Sigmoid colon (tissue), 7 donors: ENCODE data around the gene CD9. TPM values are rescaled to one million over a fixed set of nuclear protein-coding genes. Genes with fewer than 3 reads are reported as not detected.

ENCODE experiments used
- DNase-seq: peaks from one replicate; pipeline ENCODE4 v3.0.0-alpha.2; 2019
- H3K27ac ChIP-seq, 4 donors: fragments of 200-600 bp; sonication (generic); one replicate each; pipeline ENCODE4 v1.5.1; 2016 to 2019; ENCODE audit warnings: mild to moderate bottlenecking in 1 of 4
- H3K27me3 ChIP-seq, 3 donors: fragments of 200-600 bp; sonication (generic); one replicate each; pipeline ENCODE4 v1.5.1; 2019; ENCODE audit warnings: mild to moderate bottlenecking in 1 of 3
- H3K36me3 ChIP-seq, 4 donors: fragments of 200-600 bp; sonication (generic); one replicate each; pipeline ENCODE4 v1.5.1; 2016 to 2019
- H3K4me1 ChIP-seq, 4 donors: fragments of 200-600 bp; sonication (generic); one replicate each; pipeline ENCODE4 v1.5.1; 2017 to 2019
- H3K4me3 ChIP-seq, 4 donors: fragments of 200-600 bp; sonication (generic); one replicate each; pipeline ENCODE4 v1.5.1; 2017 to 2019; ENCODE audit warnings: mild to moderate bottlenecking in 2 of 4, moderate library complexity in 1 of 4
- H3K9me3 ChIP-seq, 4 donors: fragments of 200-600 bp in 3 of 4; sonication (generic) in 3 of 4; one replicate each; pipeline versions ENCODE4 v1.5.1 to v1.6.1; 2013 to 2019
- EP300 ChIP-seq, 4 donors: sonication (generic); formaldehyde crosslinking; IDR thresholded peaks; one replicate each; pipeline ENCODE4 v1.6.1; 2017; ENCODE audit warnings: antibody characterized with exemption in 4 of 4
- POLR2A ChIP-seq, 2 donors: fragments of 450-650 bp; IDR thresholded peaks; one replicate each; pipeline ENCODE4 v1.6.1; 2016; ENCODE audit warnings: antibody characterized with exemption in 2 of 2, mild to moderate bottlenecking in 2 of 2, moderate library complexity in 2 of 2
- POLR2AphosphoS5 ChIP-seq, 4 donors: sonication (generic); formaldehyde crosslinking; IDR thresholded peaks; one replicate each; pipeline ENCODE4 v1.6.1; 2017; ENCODE audit warnings: antibody characterized with exemption in 4 of 4
- WGBS, 2 donors: extraction: QIAGEN DNeasy Blood & Tissue Kit; methylation state at CpG; one replicate each; pipeline ENCODE4 v1.1.7; 2013; 5-methylcytosine and 5-hydroxymethylcytosine counted together
- intact Hi-C: fragments of 100-400 bp; cut with DNase I; formaldehyde crosslinking; loops from one replicate; pipeline ENCODE4 v1.15.1; 2023
- polyA plus RNA-seq, 3 donors: library from polyadenylated mRNA; stranded (reverse); fragments of 200-250 nt; gene quantifications; one replicate each; pipeline ENCODE4 v1.2.3, GENCODE V29; 2013
- total RNA-seq, 4 donors: library from RNA; depleted of rRNA; stranded (reverse); fragments of >200 nt; gene quantifications; one replicate each; pipeline ENCODE4 v1.1.0, GENCODE V29; 2016
- TF ChIP-seq, protein P1 (sequence below), 4 experiments: fragments of 450-650 bp in 3 of 4; fragments of 200-600 bp in 1 of 4; IDR thresholded peaks; one replicate each; pipeline ENCODE4 v1.5.1; 2016 to 2019; ENCODE audit warnings: antibody characterized with exemption in 4 of 4, mild to moderate bottlenecking in 3 of 4, moderate library complexity in 2 of 4
- donor health status: healthy with polysubstance abuse.
- donor health status: Bipolar disorder and iron deficiency.
- donor health status: healthy.

The CD9 gene
- total and polyA plus RNA-seq, 7 donors = 180 to 548 (median 335) TPM

- peaks cover 0 to 8% (median 0%) of the 10 kb centered on the region in 4 donors for H3K36me3 ChIP-seq
- no peaks in the 10 kb centered on the region for H3K9me3 ChIP-seq
- DNase-seq = peak; percentile 93
- peak overlapping the region; percentile 95 to 100 (median 98) for H3K27ac ChIP-seq
- intact Hi-C loops = no loop called here
- peaks cover 0 to 89% (median 88%) of the 10 kb centered on the region in 4 donors for H3K4me1 ChIP-seq
- no peaks in the 10 kb centered on the region for H3K27me3 ChIP-seq
- TF ChIP-seq POLR2AphosphoS5 (IDR thresholded peaks at IDR 0.05) = peak; percentile 9 to 61 (median 34)
- TF ChIP-seq, protein P1, sequence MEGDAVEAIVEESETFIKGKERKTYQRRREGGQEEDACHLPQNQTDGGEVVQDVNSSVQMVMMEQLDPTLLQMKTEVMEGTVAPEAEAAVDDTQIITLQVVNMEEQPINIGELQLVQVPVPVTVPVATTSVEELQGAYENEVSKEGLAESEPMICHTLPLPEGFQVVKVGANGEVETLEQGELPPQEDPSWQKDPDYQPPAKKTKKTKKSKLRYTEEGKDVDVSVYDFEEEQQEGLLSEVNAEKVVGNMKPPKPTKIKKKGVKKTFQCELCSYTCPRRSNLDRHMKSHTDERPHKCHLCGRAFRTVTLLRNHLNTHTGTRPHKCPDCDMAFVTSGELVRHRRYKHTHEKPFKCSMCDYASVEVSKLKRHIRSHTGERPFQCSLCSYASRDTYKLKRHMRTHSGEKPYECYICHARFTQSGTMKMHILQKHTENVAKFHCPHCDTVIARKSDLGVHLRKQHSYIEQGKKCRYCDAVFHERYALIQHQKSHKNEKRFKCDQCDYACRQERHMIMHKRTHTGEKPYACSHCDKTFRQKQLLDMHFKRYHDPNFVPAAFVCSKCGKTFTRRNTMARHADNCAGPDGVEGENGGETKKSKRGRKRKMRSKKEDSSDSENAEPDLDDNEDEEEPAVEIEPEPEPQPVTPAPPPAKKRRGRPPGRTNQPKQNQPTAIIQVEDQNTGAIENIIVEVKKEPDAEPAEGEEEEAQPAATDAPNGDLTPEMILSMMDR (IDR thresholded peaks at IDR 0.05) = no peak
- WGBS, 2 donors = 20 to 32% methylated on average over 8 of the region's 8 CpGs
- peak overlapping the region in 3 of 4 donors; percentile 3 to 16 (median 10) for H3K4me3 ChIP-seq
Observed at GRCh38 chr12:6205144-6205539, 4.9 kb downstream of the CD9 start.

DNA sequence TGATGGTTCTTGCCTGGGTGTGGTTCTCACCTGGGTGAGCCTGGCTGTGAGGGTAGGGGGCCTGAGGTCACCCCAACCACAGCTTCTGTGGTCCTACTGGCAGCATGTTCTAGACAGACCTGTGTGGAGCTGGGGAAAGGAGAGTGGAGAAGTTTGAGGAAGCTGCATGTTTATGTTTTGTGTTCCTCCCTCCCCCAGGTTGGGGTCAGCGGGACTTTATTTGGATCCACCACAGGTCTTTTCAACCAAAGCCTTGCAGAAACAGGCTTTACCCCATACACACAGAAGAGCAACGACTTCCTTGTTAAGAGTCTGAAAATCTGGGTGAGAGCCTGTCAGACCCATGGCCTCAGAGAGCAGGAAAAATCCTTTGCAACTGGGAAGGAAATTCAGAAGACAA, 5.6 kb downstream of the CD9 start:
- TF ChIP-seq, protein P1 (IDR thresholded peaks at IDR 0.05) = no peak
- TF ChIP-seq POLR2A (IDR thresholded peaks at IDR 0.05) = no peak
- no peak for TF ChIP-seq EP300 (IDR thresholded peaks at IDR 0.05)
- no peak for TF ChIP-seq POLR2AphosphoS5 (IDR thresholded peaks at IDR 0.05)
- Histone ChIP-seq H3K36me3 (peaks cover 0 to 8% (median 0%) of the 10 kb centered on the region in 4 donors), H3K27me3 (no peaks in the 10 kb centered on the region), H3K4me3 (no peak overlapping the region), H3K27ac (peak overlapping the region; percentile 95 to 100 (median 98)), H3K9me3 (no peaks in the 10 kb centered on the region), H3K4me1 (peaks cover 0 to 96% (median 94%) of the 10 kb centered on the region in 4 donors)
- intact Hi-C loops = no loop called here
- WGBS, 2 donors = 34 to 44% methylated on average over 2 of the region's 2 CpGs
- no peak for DNase-seq

DNA sequence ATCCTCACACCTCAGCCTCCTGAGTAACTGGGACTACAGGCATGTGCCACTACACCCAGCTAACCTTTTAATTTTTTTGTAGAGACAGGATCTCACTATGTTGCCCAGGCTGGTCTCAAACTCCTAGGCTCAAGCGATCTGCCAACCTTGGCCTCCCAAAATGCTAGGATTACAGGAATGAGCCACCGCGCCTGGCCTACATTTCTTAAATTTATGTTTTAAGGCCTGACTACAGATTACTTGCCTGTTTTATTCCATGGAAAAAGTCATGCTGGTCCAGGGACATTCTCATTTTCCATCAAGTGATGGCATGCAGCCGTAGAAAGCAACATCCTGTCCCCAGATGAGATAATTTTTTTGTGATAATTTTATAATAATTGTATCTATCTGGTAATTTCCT, 6.1 kb downstream of the CD9 start:
- DNase-seq = no peak
- Histone ChIP-seq H3K4me1 (peaks cover 0 to 100% (median 99%) of the 10 kb centered on the region in 4 donors), H3K36me3 (peaks cover 0 to 8% (median 0%) of the 10 kb centered on the region in 4 donors), H3K4me3 (no peak overlapping the region), H3K27me3 (no peaks in the 10 kb centered on the region), H3K27ac (peak overlapping the region; percentile 95 to 100 (median 98)), H3K9me3 (no peaks in the 10 kb centered on the region)
- WGBS, 2 donors = 85 to 88% methylated on average over 4 of the region's 4 CpGs
- intact Hi-C loops = no loop called here
- TF ChIP-seq, protein P1 (IDR thresholded peaks at IDR 0.05) = no peak
- peak in 3 of 4 donors; percentile 35 to 57 (median 54) for TF ChIP-seq POLR2AphosphoS5 (IDR thresholded peaks at IDR 0.05)
- TF ChIP-seq EP300 (IDR thresholded peaks at IDR 0.05) = peak in 2 of 4 donors; percentile 34 to 59
- no peak for TF ChIP-seq POLR2A (IDR thresholded peaks at IDR 0.05)

DNA sequence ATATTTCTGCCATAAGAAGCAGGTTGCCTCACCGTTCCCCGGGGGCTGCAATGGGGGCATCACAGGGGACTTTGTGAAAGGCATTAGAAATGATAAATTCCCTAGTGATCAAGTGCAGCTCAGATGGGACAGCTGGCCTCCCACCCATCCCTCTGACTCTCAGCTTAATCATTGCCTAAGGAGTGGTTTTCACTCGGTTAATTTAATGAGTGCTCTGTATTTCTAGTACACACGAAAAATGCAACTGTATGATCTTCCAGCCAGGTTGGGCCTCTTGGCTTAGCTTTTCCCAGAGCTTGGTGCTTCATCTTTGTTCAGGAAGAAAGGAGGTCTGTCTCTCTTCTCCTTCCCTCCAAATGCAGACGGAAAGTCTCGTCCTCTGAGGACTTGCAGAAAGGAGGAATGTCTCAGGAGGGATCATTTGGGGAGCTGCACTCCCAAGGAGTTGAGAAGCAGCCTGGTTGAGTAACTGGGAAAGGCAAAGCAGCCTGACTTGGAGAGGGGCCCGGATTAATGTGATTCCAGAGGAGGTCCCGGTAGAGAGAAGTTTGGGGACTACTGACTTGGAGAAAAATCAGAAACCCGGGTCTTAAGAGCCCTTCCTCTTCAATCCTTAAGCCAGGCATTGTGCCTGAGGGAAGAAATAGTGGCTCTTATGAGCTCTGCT, 7.2 kb downstream of the CD9 start:
- peaks cover 0 to 100% (median 100%) of the 10 kb centered on the region in 4 donors for H3K4me1 ChIP-seq
- intact Hi-C loops = no loop called here

More for the DNA sequence above, 7.2 kb downstream of the CD9 start:
- TF ChIP-seq, protein P1 (IDR thresholded peaks at IDR 0.05) = no peak
- TF ChIP-seq POLR2AphosphoS5 (IDR thresholded peaks at IDR 0.05) = peak in 3 of 4 donors; percentile 7 to 34 (median 14)
- Histone ChIP-seq H3K9me3 (no peaks in the 10 kb centered on the region), H3K27me3 (no peaks in the 10 kb centered on the region), H3K36me3 (peaks cover 0 to 12% (median 0%) of the 10 kb centered on the region in 4 donors), H3K4me3 (peak overlapping the region in 1 of 4 donors; percentile 3), H3K27ac (peak overlapping the region; percentile 95 to 100 (median 98))
- no peak for DNase-seq
- WGBS, 2 donors = 11 to 49% methylated on average over 9 of the region's 9 CpGs
